Dermis microvascular lymphatic vessel endothelial cell (primary cell): Measurements from ENCODE around the gene ZMAT5. TPM values are rescaled to one million over a fixed set of nuclear protein-coding genes. Genes with fewer than 3 reads are reported as not detected.
A peak's percentile ranks its signal among the peaks of the same experiment; 100 is the strongest.

Experiments
- DNase-seq, 2 donors: peaks; one replicate each; pipeline versions ENCODE4 v3.0.0 to v3.0.0-alpha.2; 2010; ENCODE audit warnings: low read depth in 2 of 2
- total RNA-seq: library from RNA; depleted of rRNA; stranded (reverse); fragments of >200 nt; gene quantifications from 2 replicates; pipeline ENCODE4 v1.2.1, GENCODE V29; 2014

Gene ZMAT5, protein sequence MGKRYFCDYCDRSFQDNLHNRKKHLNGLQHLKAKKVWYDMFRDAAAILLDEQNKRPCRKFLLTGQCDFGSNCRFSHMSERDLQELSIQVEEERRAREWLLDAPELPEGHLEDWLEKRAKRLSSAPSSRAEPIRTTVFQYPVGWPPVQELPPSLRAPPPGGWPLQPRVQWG
- total RNA-seq: 13.7 and 17.1 TPM in 2 replicates

DNA sequence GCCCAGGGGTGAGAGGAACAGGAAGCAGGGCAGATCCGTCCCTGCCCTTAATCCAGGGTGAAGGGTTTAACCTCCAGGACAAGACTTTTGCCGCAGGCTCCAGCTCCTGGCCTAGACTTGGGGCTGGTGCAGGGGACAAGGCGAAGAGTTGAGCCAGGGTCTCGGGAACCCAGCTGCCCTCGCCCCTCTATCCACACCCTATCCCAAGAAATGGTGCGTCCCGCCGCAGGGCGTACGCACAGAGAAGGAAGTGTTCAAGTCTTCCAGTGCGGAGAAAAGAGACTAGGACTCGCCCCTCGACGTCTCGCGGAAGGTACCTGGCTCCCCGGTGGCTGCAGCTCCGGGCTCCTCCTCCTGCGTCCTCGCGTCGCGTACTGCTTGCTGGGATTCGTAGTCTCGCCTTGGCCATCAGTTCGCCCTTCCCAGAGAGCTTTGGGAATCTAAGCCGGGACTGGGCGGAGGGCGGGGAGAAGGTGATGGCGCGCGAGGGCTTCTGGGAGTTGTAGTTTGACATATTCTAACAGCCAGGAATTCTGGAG, at the start of gene ZMAT5:
TSS of gene ZMAT5 (minus strand) at position 376 of the 539 bp plus-strand sequence. CDS start 18,463 bp downstream, outside the sequence.
- DNase-seq: peak; percentile 89 to 96

DNA sequence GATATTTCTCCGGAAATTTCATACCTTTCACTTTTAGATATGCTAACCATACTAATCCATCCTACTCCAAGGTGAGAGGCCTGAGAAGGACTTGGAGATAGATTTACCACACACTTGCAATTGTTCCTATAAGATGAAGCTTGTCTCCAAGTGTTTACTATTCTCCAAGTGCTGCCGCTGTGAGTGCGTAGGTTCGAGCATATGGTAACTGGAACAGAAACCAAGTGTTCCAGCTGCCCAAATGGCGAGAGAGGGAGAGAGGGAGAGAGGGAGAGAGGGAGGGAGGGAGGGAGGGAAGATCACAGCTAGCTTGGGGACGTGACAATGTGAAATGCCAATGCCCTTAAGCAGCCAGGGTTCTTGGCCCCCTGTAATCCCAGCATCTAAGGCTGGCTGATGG, 49.7 kb upstream of the ZMAT5 start:
- DNase-seq: no peak

DNA sequence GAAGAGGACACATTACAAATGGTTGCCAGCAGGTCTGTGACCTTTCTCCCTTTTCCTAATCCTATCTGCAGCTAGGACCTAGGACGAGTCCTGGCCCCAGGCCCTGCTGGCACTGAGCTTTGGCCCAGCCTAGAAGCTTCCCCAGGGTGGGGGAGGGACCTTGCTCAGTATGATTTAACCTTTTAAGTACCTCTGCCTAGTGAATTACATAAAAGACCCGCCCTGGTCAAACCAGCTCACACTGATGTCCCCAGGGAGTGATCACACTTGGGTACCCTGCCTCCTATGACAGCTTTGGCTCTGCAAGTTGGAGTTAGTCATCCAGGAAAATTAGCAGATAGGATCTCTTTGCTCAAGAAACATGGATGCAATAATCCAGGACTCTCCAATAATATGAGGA, 49.3 kb upstream of the ZMAT5 start:
- DNase-seq: no peak

DNA sequence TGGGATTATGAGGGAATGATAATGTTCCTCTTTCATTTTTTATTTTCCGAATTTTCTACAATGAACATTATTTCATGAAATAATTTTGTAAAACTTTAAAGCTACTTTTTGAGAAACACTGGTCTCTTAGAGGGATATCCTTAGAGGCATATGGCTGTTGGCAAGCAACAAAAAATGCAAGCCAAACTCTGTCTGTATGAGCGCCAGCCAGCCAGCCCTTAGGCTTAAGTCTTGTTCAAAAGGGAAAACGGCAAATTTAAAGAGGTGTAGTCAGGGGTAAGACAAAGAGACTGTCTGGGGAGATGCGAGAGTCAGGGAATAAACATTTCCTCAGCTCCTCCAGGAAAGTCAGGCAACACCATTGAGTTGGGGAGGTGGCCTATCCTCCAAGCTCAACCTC, 48.8 kb upstream of the ZMAT5 start:
- no peak for DNase-seq

DNA sequence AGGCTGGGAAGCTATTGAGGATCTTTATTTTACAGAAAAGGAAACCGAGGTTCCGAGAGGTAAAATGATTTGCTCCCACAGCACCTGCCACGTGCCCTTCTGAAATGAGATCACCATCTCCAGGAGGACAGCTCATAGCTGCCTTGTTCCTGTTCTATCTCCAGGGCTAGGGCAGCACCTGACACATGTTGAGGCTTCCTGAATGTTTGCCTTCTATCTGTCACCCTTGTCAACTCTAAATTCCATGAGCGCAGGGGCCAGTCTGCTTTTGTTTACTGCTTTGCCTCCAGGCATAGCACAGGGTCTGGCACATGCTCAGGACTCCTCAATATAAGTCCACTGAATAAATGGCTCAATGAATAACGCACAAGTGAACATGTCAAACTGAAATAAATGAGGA, 47.2 kb upstream of the ZMAT5 start:
- DNase-seq: no peak

DNA sequence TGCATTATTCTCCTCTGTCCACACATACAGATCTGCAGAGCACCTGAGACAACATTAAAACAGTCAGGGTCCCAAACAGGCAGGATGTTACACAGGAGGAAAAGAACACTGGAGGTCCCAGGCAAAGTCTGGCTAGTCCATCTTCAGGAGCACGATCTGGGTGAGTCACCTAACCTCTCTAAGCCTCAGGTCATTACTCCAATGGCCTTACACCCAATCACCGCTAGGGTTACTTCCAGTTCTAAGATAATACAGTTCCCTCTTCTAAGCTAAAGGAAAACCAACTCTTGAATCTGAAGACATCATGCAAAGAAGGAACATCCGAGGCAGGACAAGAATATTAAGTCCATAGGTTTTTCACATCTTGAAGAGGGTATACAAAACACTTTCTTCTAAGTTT, 46.8 kb upstream of the ZMAT5 start:
- peak in 1 of 2 donors; percentile 25 for DNase-seq

DNA sequence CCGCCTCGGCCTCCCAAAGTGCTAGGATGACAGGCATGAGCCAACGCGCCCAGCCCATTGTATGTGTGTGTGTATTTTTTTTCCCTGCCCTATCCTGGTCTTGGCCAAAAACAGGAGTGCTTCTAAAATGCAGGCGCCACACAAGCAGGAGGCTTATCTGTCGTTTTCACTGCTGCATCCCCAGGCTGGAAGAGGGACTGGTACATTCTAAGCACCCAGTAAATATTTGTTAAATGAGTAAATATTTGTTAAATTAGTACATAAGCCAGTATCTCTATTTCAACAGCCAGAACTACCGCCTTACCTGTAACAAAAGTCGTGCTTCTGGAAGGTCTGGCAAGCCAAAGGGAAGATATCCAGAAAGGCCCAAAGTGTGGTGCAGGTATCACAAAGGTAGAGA, 46.3 kb upstream of the ZMAT5 start:
- no peak for DNase-seq

DNA sequence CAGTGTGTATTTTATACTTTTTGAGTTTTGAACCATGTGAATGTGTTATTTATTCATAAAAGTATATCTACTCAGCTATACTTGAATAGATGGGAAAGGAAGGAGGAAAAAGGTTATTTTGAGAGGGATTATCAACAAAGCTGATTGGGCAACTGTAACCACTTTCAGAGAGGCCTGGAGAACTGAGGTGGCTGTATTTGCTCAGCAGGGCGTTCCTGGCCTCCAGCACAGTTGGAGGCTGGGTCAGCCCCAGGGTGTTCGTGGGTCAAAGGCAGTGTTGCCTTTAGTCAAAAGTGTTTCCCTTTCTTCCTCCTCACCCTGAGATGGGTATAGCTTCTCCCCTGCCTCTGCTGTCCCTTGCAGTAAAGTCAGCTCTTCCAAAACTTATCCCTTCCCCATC, 44.6 kb upstream of the ZMAT5 start:
- DNase-seq: no peak

DNA sequence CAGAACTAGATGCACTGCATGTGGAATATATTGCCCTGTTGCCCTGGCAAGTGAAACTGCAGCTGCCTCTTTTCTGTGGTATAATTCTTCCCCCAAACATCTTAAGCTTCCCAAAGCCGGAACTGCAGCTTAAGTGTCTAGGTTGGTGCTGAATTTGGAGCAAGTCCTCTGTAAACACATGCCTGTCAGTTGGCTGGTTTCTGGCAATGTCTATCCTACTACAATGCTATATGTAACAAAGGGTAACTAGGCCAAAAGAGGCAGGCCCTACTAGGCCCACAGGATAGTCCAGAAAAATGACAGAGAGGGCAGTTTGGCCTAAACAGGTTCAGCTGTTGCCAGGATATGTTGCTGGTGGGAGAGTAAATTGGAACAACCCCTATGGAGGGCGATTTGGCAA, 43.4 kb upstream of the ZMAT5 start:
- no peak for DNase-seq

DNA sequence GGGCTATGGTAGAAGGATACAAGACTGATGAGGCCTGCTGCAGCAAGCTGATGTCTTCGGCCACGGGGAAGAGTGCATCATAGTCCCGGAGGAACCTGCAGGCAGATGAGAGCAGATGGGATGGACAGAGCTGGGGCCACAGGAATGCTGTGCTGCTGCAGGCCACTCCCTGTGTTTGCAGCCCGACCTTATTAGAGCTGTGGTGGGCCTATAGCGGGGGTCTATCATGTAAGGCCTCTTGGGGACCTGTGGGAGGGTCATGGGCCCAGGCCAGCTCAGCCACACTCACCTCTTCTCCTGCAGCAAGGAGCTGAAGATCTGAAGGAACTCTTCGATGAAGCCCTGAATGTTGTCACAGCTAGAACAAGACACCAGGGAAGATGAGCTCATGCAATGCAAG, 39.4 kb upstream of the ZMAT5 start:
- DNase-seq: no peak

DNA sequence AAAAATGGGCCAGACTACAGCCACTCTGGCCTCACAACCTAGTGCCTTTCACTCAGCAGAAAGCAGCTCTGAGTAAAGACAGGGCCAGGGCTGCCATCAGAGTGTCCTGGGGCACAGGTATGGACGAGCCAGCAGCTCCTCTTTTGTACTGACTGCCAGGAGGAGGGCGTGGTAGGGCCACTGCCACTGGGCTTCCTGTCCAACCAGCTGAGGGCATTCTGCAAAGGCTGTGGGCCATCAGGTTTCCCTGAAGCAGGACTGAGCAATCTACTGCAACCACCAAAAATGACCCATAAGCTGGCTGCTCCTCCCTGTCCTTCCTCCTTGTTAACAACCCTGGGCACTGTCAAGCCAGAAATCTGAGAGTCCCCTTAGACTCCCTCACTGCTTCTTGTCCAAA, 38.2 kb upstream of the ZMAT5 start:
- no peak for DNase-seq

DNA sequence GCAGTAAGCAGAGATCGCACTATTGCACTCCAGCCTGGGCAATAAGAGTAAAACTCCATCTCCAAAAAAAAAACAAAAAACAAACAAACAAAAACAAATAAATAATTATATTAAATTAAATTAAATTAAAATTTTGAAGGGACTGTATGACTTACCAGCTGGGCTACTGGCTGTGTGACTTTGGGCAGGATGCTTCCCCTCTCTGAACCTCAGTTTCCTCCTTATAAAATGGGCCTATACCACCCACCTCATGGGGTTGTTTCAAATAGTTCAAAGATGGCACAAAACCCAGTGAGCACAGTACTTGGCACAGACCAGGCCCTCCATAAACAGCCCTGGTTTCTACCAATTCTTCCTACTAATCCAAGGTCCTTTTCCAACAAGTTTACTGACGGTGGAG, 36.4 kb upstream of the ZMAT5 start:
- no peak for DNase-seq

DNA sequence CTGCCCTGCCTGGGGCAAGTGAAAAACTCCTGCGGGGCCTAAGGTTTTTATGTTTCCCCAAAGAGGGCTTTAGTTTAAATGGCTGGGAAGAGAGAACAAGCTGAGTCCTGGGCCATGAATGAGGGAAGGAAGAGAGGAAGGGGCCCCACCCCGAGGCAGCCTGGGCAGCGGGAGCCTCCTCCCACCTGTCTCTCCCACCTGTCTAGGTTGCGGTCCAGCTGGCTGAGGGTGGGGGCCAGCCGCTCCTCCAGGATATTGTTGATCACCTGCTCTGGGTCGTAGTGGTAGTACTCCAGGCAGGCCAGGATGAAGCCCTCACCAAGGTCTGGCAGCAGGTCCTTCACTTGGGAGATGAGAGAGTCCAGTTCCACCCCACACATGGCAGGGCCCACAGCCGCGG, 35.0 kb upstream of the ZMAT5 start:
- no peak for DNase-seq

DNA sequence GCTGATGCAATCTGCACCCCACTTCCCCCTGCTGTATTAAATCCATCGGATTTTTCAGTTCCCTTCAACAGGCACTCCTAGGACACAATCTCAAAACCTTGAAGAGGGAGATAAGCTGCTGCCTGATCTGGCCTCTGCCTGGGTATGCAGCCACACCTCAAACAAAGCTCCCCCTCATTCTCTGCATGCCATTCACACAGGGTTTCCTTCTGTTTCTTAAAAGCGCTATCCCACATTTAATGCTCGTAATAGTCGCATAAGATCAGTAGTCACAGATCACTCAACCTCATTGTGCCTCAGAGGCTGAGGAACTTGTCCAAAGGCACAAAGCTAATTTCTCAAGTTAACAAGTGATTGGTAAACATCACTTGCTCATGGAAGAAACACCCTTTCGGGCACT, 34.3 kb upstream of the ZMAT5 start:
- DNase-seq: no peak

DNA sequence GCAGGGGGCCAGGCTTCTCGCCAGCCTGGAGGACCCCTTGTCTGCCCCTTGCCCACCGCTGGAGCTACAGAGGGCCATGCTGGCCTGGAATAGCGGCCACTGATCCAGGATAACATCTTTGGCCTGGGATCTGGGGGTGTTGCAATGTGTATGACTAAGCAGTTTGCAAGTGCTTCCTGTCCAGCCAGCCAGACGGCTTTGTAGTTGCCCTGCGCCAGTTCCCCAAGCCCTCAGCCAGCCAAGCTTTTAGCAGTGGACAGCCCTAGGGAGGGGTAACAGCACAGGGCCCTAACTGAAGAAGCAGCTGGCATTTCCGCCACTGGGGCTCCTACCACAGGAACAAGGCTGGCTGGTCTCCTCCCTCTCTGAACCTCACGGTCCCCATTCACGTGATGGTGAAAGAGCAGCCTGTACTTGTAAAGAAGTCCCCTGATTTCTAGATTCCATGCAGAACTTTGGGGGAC, 32.4 kb upstream of the ZMAT5 start:
- DNase-seq: peak; percentile 82 to 91

DNA sequence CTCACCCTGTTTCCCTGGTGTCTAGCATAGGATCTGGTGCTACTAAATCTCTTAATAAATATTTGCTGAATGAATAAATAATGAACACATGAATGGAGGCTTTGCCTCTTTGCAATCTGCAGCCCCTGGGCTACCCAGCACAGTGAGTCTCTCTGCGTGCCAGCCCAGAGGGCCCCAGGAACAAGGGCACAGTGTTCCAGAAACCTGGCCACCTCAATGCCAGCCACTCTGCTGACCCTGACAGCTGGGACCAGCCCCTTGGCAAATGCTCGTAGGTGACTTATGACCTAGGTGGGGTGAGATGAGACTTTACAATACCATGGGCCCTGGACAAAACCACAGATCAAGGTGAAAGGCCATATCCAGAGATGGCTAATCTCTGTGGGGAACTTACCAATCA, 32.0 kb upstream of the ZMAT5 start:
- no peak for DNase-seq

DNA sequence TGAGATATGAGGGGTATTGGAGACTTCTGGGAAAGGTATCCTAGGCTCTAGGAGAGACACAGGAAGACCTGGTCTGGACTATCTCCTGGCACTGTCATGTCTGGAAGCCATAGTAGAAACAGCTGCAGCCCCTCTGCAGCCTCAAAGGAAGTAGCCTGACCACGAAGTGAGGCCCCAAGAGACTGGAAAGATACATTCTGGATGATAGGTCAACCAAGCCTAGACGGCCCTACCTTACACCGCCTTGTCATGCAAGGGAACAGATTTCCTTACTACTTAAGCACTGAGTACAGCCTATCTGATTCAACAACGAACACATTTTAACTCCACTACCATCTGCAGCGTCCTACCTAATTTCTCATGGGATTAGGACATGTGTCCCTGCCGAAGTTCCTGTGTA, 31.5 kb upstream of the ZMAT5 start:
- no peak for DNase-seq

DNA sequence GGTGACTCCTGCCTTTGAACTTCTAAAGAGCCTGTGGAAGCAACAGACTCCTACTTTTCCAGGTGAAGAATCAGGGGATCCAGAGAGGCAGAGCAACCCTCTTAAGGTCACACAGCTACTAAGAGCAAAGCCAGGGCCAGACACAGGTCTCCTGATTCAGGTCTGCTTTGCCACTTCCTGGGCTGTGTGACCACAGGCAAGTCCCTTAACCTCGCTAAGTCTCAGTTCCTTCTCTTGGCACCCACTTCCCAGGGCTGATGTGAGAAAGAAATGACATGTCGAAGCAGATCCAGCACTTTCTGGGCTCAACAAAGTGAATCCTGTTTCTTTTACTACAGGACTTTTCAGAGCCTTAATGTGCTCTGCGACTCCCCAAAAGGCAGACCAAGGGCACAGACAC, 30.5 kb upstream of the ZMAT5 start:
- no peak for DNase-seq

DNA sequence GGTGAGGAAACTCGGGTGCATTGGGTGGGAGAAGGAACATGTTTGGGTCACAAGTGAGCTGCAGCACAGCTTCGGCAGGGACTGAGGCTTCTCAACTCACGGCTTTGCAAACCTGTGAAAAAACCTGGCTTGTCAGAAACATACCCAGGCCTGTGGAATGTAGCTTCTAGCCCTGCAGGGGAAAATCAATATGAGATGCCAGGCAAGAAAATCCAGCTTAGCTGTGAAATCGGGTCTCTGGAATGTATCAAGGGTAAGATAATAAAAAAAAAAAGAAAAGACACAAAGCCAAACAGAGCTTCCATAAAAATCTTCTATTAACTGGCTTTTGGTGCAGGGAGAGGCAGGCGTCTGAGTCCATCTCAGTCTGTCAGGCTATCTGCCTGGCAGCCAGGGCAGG, 28.9 kb upstream of the ZMAT5 start:
- DNase-seq: no peak

DNA sequence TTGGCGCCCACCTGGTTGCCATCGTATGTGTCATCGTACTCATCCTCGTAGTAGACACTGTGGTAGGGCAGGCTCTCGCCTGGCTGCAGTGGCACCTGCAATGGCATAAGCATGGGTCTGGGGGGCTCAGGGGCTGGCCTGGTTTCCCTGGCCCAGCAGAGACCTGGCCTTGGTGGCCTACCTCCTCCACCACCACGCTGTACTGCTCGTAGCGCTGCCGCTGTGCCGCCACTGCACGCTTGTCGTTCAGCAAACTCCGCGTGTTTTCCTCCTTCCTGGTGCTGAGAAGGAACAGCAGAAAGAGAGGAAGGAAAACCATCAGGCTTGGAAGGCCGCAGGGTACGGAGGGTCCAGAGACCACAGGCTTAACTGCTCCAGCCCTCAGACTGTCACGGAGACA, 26.6 kb upstream of the ZMAT5 start:
- no peak for DNase-seq

DNA sequence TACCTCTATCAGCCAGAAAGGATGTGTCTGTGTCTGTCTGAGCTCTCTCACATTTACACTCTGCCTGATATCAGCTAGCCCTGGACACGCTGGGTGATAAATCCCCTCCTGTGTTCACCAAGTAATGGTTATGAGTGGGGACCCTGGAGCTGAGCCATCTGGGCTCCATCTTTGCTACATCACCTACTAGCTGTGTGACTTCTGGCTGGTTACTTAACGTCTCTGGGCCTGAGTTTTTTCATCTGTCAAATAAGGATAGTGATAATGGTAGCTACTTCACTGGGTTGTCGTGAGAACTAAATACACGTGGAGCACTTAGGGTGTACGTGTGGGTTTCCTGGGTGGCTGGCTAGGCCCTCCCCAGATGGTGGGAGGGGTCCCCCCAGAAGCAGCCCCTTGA, 23.3 kb upstream of the ZMAT5 start:
- no peak for DNase-seq

DNA sequence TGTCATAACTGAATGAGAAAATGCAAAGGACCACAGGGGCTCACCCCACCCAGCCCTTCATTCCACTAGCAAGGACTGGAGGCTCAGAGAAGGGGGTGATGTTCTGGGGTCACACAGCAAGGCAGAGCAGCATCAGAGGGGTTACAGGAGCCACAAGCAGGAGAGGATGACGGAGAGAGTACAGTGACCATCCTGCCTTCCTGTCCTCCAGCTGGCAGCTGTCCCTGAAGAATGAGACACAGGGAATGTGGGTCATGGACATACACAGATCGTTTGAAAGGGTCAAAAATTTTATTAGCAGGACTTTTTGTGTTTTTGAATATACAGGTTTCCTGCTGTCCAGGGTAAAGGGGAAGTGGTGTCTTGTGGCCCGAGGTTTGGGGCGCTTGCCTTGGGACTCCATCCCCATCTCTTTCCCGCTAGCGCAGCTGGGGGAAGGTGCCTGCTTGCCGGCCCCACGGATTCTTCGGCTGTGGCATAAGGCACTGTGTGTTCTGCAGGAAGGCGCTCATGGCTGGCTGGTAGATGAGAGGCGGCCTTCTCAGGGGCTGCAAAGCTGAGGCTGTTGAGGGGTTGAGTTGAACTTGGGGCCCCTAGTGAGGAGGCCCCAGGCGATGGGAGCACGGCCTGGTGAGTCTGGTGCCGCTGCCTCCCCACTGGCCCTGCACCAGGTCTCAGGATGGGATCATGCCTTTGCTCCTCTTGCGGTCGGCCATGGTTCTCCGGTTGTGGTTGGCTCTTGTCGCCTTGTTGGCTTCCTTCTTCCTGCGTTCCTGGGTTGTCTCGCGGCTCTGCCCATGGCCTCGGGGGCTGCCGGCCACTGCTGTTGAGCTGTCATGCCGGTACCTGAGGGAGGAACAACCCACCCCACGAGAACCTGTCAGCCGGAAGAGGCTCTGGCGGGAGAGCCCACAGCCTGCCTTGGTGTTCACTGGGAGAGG, 21.8 kb upstream of the ZMAT5 start:
- DNase-seq: no peak
